ENCODE measurements around the gene SCN1A. TPM values are rescaled to one million over a fixed set of nuclear protein-coding genes. Genes with fewer than 3 reads are reported as not detected.

Gene SCN1A
- polyA plus RNA-seq, 1 experiment, result 0.28 TPM

GRCh38 chr2:166032361-166032760 lies 95.5 kb downstream of the SCN1A start:
- Histone ChIP-seq H3K36me3 (ENCODE audit: control insufficient read depth, insufficient read depth, low read length) (no peaks in the 10 kb centered on the region), H3K4me3 (ENCODE audit: low read depth, low read length) (no peak overlapping the region), H3K27me3 (ENCODE audit: control insufficient read depth, insufficient read depth, low read length) (no peaks in the 10 kb centered on the region)
- DNase-seq (ENCODE audit: low read depth), result no peak
- TF ChIP-seq, protein P1, sequence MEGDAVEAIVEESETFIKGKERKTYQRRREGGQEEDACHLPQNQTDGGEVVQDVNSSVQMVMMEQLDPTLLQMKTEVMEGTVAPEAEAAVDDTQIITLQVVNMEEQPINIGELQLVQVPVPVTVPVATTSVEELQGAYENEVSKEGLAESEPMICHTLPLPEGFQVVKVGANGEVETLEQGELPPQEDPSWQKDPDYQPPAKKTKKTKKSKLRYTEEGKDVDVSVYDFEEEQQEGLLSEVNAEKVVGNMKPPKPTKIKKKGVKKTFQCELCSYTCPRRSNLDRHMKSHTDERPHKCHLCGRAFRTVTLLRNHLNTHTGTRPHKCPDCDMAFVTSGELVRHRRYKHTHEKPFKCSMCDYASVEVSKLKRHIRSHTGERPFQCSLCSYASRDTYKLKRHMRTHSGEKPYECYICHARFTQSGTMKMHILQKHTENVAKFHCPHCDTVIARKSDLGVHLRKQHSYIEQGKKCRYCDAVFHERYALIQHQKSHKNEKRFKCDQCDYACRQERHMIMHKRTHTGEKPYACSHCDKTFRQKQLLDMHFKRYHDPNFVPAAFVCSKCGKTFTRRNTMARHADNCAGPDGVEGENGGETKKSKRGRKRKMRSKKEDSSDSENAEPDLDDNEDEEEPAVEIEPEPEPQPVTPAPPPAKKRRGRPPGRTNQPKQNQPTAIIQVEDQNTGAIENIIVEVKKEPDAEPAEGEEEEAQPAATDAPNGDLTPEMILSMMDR (IDR thresholded peaks at IDR 0.05; ENCODE audit: insufficient read depth, low read depth, low read length), result no peak
- CTCF ChIA-PET, result no interaction called here
- POLR2A ChIA-PET, result no interaction called here

- POLR2A ChIA-PET, result no interaction called here
- CTCF ChIA-PET, result no interaction called here
- DNase-seq (ENCODE audit: low read depth), result no peak
- H3K36me3 ChIP-seq (ENCODE audit: control insufficient read depth, insufficient read depth, low read length), result no peaks in the 10 kb centered on the region
- H3K27me3 ChIP-seq (ENCODE audit: control insufficient read depth, insufficient read depth, low read length), result no peaks in the 10 kb centered on the region
- H3K4me3 ChIP-seq (ENCODE audit: low read depth, low read length), result no peak overlapping the region
- TF ChIP-seq, protein P1 (IDR thresholded peaks at IDR 0.05; ENCODE audit: insufficient read depth, low read depth, low read length), result no peak
Observed at GRCh38 chr2:166031054-166031453, 96.8 kb downstream of the SCN1A start.

DNA sequence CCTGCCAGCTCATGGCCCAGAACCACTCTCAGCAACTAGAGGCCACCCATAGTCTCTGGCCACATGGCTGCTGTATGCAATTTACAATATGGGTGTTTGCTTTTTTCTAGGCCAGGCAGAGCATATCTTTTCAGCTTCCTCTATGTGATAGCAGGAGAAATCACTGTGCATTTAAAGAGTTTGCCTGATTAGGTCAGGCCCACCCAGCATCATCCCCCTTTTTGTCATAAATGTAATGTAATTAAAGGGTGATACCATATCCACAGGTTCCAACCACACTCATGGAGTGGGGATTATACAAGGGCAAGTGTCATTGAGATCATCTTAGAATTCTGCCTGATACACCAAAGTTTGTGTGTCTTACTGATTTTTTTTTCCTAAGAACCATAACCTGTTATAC lies 102.5 kb downstream of the SCN1A start:
- H3K4me3 ChIP-seq (ENCODE audit: low read depth, low read length), result no peak overlapping the region
- H3K27me3 ChIP-seq (ENCODE audit: control insufficient read depth, insufficient read depth, low read length), result no peaks in the 10 kb centered on the region
- POLR2A ChIA-PET, result no interaction called here
- CTCF ChIA-PET, result interaction anchor here (0.6 kb wide), 1 partner anchor 101 kb away, joined by 3 read pairs; no protein-coding TSS in a partner anchor
- no peaks in the 10 kb centered on the region for H3K36me3 ChIP-seq (ENCODE audit: control insufficient read depth, insufficient read depth, low read length)
- TF ChIP-seq, protein P1 (IDR thresholded peaks at IDR 0.05; ENCODE audit: insufficient read depth, low read depth, low read length), result no peak
- DNase-seq (ENCODE audit: low read depth), result no peak

DNA sequence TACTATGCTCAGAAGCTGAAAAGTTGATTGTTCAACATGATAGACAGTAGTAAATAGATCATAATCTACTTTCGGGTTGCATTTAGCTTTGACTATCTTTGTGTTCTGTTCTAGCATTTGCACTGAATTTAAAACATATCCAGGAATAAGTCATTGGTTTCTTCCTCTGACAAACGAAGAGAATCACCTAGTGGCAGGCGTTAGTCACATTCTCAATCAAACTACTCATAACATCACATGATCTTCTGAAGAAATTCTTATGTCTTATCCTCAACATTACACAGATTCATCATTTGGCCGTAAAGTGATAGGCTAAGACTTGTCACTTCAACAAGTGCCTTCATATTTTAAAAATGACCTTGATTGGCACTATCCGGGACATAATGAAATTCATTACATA lies 110.6 kb downstream of the SCN1A start:
- CTCF ChIA-PET, result no interaction called here
- no peak for DNase-seq (ENCODE audit: low read depth)

DNA sequence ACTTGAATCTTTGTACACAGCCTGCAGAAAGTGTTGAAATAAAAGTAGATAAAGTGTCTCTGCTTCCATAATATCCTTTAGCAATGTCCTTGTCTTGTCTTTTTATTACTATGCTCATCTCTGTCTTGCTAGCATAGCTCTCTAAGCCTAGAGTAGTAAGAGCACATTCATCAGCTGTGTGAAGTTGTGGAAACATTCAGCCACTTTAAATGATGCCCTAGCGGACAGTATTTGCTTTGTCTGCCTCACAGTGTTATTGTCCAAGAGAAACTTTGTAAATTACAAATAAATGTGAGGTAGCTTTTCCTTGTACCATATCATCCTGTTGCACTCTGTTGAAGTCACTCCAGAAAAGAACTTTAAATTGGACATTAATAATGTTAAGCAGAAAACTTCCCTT lies 113.9 kb downstream of the SCN1A start:
- TF ChIP-seq, protein P1 (IDR thresholded peaks at IDR 0.05; ENCODE audit: insufficient read depth, low read depth, low read length), result no peak
- ChIA-PET CTCF (interaction anchor here (0.9 kb wide), 1 partner anchor 10 kb away, joined by 3 read pairs; no protein-coding TSS in a partner anchor), POLR2A (no interaction called here)
- Histone ChIP-seq H3K36me3 (ENCODE audit: control insufficient read depth, insufficient read depth, low read length) (no peaks in the 10 kb centered on the region), H3K27me3 (ENCODE audit: control insufficient read depth, insufficient read depth, low read length) (no peaks in the 10 kb centered on the region), H3K4me3 (ENCODE audit: low read depth, low read length) (no peak overlapping the region)
- no peak for DNase-seq (ENCODE audit: low read depth)

More for the DNA sequence above, 110.6 kb downstream of the SCN1A start:
- Histone ChIP-seq H3K4me3 (ENCODE audit: low read depth, low read length) (no peak overlapping the region), H3K27me3 (ENCODE audit: control insufficient read depth, insufficient read depth, low read length) (no peaks in the 10 kb centered on the region), H3K36me3 (ENCODE audit: control insufficient read depth, insufficient read depth, low read length) (no peaks in the 10 kb centered on the region)
- POLR2A ChIA-PET, result no interaction called here
- TF ChIP-seq, protein P1 (IDR thresholded peaks at IDR 0.05; ENCODE audit: insufficient read depth, low read depth, low read length), result no peak
